HS-5 (cell line): ENCODE measurements around the gene RRAGD.

ENCODE experiments used
- DNase-seq: peaks from one replicate; pipeline ENCODE4 v3.0.0-alpha.2; 2012; ENCODE audit warnings: low read depth

RRAGD gene

DNA sequence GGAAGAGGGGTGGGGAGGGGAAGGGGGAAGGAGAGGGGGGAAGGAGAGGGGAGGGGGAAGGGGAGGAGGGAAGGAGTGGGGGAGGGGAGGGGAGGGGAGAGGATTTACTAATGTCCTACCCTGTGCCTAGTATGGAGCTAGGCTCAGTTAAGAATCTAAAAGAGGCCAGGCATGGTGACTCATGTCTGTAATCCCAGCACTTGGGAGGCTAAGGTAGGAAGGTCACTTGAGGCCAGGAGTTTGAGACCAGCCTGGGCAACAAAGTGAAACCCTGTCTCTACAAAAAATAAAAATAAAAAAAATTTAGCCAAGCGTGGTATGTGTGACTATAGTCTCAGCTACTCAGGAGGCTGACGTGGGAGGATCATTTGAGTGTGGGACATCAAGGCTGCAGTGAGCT is 72.5 kb downstream of the RRAGD start:
- no peak for DNase-seq

DNA sequence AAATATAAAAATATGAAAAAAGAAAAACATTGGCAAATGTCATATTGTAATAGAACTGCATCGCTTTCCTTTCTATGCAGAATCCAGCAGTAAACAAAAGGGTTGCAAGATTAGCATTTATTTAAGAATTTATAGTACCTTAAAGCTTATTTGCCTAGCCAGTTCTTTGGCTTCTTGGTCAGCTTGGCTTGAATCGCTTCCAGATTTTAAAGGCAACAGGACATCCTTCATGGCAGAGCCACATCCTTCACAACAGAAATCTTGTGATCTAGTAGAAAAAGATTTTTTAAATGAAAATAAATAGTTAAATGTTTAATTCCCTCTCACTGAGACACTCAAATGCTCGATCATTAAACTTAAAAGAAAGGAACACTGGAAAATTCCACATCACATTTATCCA is 76.9 kb downstream of the RRAGD start:
- no peak for DNase-seq

DNA sequence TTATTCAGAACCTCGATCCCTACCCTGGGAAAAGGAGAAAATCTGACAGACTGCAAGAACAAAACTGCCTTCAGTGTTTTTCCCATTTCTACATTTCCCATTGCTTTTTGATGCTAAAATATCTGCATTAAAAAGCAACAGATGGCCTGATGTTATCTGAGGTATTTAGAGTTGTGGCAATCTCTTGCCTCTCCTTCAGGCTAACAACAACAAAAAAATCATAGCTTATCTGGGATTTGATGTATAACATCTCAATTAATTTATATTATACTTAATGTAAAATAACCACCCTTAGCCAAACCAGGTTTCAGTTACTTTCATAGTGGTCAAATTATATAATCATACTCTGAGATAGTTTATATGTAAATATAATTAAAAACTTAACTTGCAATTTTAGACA is 81.2 kb downstream of the RRAGD start:
- no peak for DNase-seq

GRCh38 chr6:89328976-89329375 is 83.1 kb downstream of the RRAGD start:
- DNase-seq: no peak

GRCh38 chr6:89324304-89324703 is 87.8 kb downstream of the RRAGD start:
- no peak for DNase-seq

- DNase-seq: no peak
Measured at GRCh38 chr6:89323511-89323971, 88.5 kb downstream of the RRAGD start.

GRCh38 chr6:89321131-89321970 is 90.7 kb downstream of the RRAGD start:
- no peak for DNase-seq

DNA sequence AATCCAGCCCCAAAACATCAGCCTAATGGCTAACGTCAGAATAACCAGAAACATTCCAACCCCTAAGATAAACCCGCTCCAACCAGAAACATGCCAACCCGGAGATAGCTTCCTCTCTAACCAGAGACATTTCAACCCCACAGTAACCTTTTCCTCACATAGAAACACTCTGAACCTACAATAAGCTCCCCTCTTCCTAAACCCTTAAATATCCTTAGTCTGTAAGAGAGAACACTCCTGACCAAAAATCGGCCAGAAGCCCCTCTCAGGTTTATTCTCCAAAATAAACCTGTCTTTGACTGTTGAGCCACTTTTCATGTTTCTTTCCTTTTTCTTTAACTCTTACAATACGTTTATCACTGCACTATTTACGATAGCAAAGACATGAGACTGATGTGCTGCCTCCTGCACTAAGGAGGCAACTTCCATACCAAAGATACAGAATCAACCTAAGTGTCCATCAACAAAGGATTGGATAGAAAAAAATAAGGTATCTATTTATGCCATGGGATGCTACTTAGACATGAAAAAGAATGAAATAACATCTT is 92.0 kb downstream of the RRAGD start:
- no peak for DNase-seq

- DNase-seq: no peak
Measured at GRCh38 chr6:89317067-89317466, 95.0 kb downstream of the RRAGD start.

DNA sequence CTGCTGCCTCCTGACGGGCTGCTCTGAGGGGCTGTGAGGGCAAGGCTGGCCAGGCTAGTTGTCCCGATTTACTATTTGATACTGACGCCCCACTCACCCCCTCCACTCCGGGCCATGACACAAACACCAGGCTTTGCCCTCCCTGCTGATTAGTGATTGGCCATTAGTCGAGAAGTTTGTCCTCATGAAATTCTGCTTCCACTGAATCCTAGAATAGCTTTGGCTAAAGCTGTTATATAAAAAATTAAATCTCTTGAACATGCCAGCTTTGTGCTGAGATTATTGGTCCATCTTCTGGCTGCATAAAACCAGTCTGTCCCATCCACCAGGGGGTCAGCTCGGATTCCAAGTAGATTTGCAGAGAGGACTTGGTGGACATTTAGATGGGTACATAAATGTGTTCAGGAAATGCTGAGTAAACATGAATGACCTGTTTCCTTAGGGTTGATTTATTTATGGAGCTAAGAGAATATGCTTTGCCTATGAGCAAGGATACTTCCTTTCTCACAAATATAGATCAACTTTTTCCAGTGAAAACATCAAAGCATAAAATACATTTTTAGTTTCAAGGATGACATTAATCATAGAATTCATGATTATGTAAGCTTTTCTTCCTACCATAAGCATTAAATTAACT is 96.7 kb downstream of the RRAGD start, which contains the start of gene GABRR2:
Gene GABRR2 (minus strand): TSS at position 51 of the 637 bp plus-strand sequence. CDS start 134 bp downstream, outside the sequence.
- no peak for DNase-seq

DNA sequence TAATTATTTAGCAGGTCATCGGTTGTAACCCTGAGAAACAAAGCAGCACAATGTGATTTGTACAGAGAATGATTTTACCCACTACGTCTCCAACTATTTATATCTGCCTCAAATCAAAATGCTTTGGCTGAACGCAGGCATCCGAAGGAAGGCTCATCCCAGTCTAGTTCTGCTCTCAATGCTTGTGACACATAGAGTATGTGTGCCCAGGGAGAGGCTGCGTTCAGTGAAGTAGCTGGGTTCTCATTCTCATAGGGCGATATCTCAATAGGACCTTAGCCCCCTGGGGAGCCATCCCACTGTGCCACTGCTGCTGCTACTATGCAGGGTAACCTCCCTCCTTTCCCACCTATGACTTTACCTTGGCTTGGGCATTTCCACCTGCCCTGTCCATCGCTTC is 97.4 kb downstream of the RRAGD start:
- DNase-seq: no peak
